SK-N-MC (cell line): ENCODE measurements around the gene SEMA3A.
A peak's percentile ranks its signal among the peaks of the same experiment; 100 is the strongest.

Experiments used
- EZH2 ChIP-seq: fragments of 200-600 bp; sonication (generic); IDR thresholded peaks from one replicate; pipeline ENCODE4 v1.6.1; 2017; ENCODE audit warnings: antibody characterized with exemption
- FOXP2 ChIP-seq: optimal IDR thresholded peaks from 2 replicates; pipeline ENCODE3; 2011; ENCODE audit warnings: mild to moderate bottlenecking, moderate library complexity; ENCODE audit not compliant: insufficient read depth; ENCODE audit errors: extremely low read length, control extremely low read depth
- POLR2AphosphoS5 ChIP-seq: IDR thresholded peaks from 2 replicates; pipeline ENCODE4 v1.6.1; 2012; ENCODE audit warnings: mild to moderate bottlenecking, low read depth, low read length, borderline replicate concordance

- no peak; the same call in 1 of the 2 replicates for TF ChIP-seq POLR2AphosphoS5
- no peak for TF ChIP-seq EZH2
- peak; percentile 84 for TF ChIP-seq FOXP2
Observed at GRCh38 chr7:84092207-84092606, 102.4 kb downstream of the SEMA3A start.
